Measurements from ENCODE around the gene APEH.

GRCh38 chr3:49674497-49674983 lies 389 bp downstream of the APEH start:
- TF ChIP-seq POLR2A (IDR thresholded peaks at IDR 0.05; ENCODE audit: low read depth) (no peak), POLR2AphosphoS5 (IDR thresholded peaks at IDR 0.05) (no peak)
- TF ChIP-seq, protein P1, sequence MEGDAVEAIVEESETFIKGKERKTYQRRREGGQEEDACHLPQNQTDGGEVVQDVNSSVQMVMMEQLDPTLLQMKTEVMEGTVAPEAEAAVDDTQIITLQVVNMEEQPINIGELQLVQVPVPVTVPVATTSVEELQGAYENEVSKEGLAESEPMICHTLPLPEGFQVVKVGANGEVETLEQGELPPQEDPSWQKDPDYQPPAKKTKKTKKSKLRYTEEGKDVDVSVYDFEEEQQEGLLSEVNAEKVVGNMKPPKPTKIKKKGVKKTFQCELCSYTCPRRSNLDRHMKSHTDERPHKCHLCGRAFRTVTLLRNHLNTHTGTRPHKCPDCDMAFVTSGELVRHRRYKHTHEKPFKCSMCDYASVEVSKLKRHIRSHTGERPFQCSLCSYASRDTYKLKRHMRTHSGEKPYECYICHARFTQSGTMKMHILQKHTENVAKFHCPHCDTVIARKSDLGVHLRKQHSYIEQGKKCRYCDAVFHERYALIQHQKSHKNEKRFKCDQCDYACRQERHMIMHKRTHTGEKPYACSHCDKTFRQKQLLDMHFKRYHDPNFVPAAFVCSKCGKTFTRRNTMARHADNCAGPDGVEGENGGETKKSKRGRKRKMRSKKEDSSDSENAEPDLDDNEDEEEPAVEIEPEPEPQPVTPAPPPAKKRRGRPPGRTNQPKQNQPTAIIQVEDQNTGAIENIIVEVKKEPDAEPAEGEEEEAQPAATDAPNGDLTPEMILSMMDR (IDR thresholded peaks at IDR 0.05) = peak in 1 of 3 experiments; percentile 6

All from esophagus muscularis mucosa (tissue), 3 donors.